H1 (cell line): ENCODE measurements around the gene FARSB. TPM values are rescaled to one million over a fixed set of nuclear protein-coding genes. Genes with fewer than 3 reads are reported as not detected.

Experiments
- CTCF ChIA-PET: fragments of 300-600 bp; sonication (Branson Sonifier 250); formaldehyde crosslinking; loops from one replicate; lab custom pipeline; 2021; ENCODE audit not compliant: partially characterized antibody; lab: Charles Lee
- POLR2A ChIA-PET: fragments of 300-600 bp; sonication (Branson Sonifier 250); formaldehyde crosslinking; loops from one replicate; lab custom pipeline; 2021; ENCODE audit warnings: inconsistent platforms; ENCODE audit not compliant: partially characterized antibody; lab: Charles Lee
- DNase-seq, 2 experiments: peaks; one replicate each; pipeline versions ENCODE4 v3.0.0 to v3.0.0-alpha.2; 2010 to 2022; ENCODE audit warnings: low spot score in 2 of 2, low read depth in 1 of 2, mixed read lengths in 1 of 2
- FAIRE-seq: peaks from 2 replicates; lab custom pipeline; 2011; peaks lifted over from hg19 to GRCh38; lab: Jason Lieb, UNC
- H2AFZ ChIP-seq: 2 replicates; pipeline ENCODE4 v1.8.1; 2012; ENCODE audit warnings: low read length, inconsistent platforms
- H2AK5ac ChIP-seq: 2 replicates; pipeline ENCODE4 v1.6.1; 2013; ENCODE audit warnings: low read depth, low read length
- H2BK120ac ChIP-seq: replicated peaks from 2 replicates; pipeline ENCODE3; 2013; ENCODE audit warnings: low read depth, low read length, inconsistent platforms
- H2BK12ac ChIP-seq: 2 replicates; pipeline ENCODE4 v1.6.1; 2013; ENCODE audit warnings: low read depth, low read length
- H2BK15ac ChIP-seq: 2 replicates; pipeline ENCODE4 v1.6.1; 2013; ENCODE audit warnings: low read length
- H2BK20ac ChIP-seq: 2 replicates; pipeline ENCODE4 v1.6.1; 2013; ENCODE audit warnings: low read length
- H2BK5ac ChIP-seq: 2 replicates; pipeline ENCODE4 v1.6.1; 2013; ENCODE audit warnings: low read depth, low read length
- H3K14ac ChIP-seq: 2 replicates; pipeline ENCODE4 v1.6.1; 2013; ENCODE audit warnings: inconsistent platforms; ENCODE audit not compliant: insufficient read length
- H3K18ac ChIP-seq: 2 replicates; pipeline ENCODE4 v1.6.1; 2013; ENCODE audit warnings: low read length; ENCODE audit errors: extremely low read depth
- H3K23ac ChIP-seq: 2 replicates; pipeline ENCODE4 v1.6.1; 2013; ENCODE audit warnings: inconsistent platforms; ENCODE audit not compliant: insufficient read length
- H3K23me2 ChIP-seq: 2 replicates; pipeline ENCODE4 v1.6.1; 2013; ENCODE audit warnings: low read depth, low read length
- H3K27ac ChIP-seq: 2 replicates; pipeline ENCODE4 v1.6.1; 2011; ENCODE audit warnings: low read depth, low read length, inconsistent platforms
- H3K27me3 ChIP-seq, 4 experiments: replicated peaks in 1 of 4; 1 replicate in 1 of 4; 2 replicates in 3 of 4; pipeline versions ENCODE4 v1.6.1 to v1.8.1; 2011 to 2013; ENCODE audit warnings: low read length in 3 of 4, mild to moderate bottlenecking in 3 of 4, inconsistent platforms in 2 of 4, mixed read lengths in 2 of 4, moderate library complexity in 1 of 4; ENCODE audit not compliant: control insufficient read depth in 3 of 4, insufficient read depth in 3 of 4; ENCODE audit errors: extremely low read depth in 1 of 4
- H3K36me3 ChIP-seq, 4 experiments: 2 replicates each; pipeline versions ENCODE4 v1.6.1 to v1.8.1; 2011 to 2013; ENCODE audit warnings: mild to moderate bottlenecking in 4 of 4, low read length in 3 of 4, moderate library complexity in 2 of 4, control low read depth in 1 of 4, inconsistent platforms in 1 of 4; ENCODE audit not compliant: insufficient read depth in 4 of 4, control insufficient read depth in 2 of 4
- H3K4ac ChIP-seq: replicated peaks from 2 replicates; pipeline ENCODE3; 2013; ENCODE audit warnings: low read length, low read depth, mixed read lengths, inconsistent platforms; ENCODE audit not compliant: insufficient read length
- H3K4me1 ChIP-seq, 4 experiments: replicated peaks in 1 of 4; 1 replicate in 1 of 4; 2 replicates in 3 of 4; pipeline versions ENCODE4 v1.6.1 to v1.8.1; 2011 to 2013; ENCODE audit warnings: low read length in 3 of 4, inconsistent platforms in 2 of 4, mixed read lengths in 1 of 4; ENCODE audit not compliant: insufficient read depth in 4 of 4, control insufficient read depth in 3 of 4
- H3K4me2 ChIP-seq, 2 experiments: 2 replicates each; pipeline versions ENCODE4 v1.6.1 to v1.8.1; 2011 to 2013; ENCODE audit warnings: low read depth in 2 of 2, low read length in 2 of 2, control low read depth in 1 of 2, inconsistent platforms in 1 of 2, mild to moderate bottlenecking in 1 of 2; ENCODE audit not compliant: insufficient read depth in 1 of 2
- H3K4me3 ChIP-seq, 4 experiments: fragments of 200-600, 300-600 bp in 1 of 4; sonication (generic), shearing (Covaris generic), sonication (Bioruptor Twin) in 1 of 4; 2 replicates each; pipeline versions ENCODE4 v1.5.1 to v1.8.1; 2011 to 2016; ENCODE audit warnings: low read length in 4 of 4, low read depth in 3 of 4, control low read depth in 2 of 4, inconsistent platforms in 2 of 4, mild to moderate bottlenecking in 2 of 4, mixed read lengths in 1 of 4, moderate library complexity in 1 of 4; ENCODE audit not compliant: insufficient read depth in 2 of 4; ENCODE audit errors: extremely low read depth in 1 of 4
- H3K56ac ChIP-seq: replicated peaks from 2 replicates; pipeline ENCODE3; 2013; ENCODE audit warnings: low read depth, mild to moderate bottlenecking, mixed read lengths, low read length, inconsistent platforms; ENCODE audit not compliant: insufficient read length
- H3K79me1 ChIP-seq: 2 replicates; pipeline ENCODE4 v1.6.1; 2013; ENCODE audit warnings: low read depth, low read length, control low read depth
- H3K79me2 ChIP-seq, 2 experiments: 2 replicates each; pipeline versions ENCODE4 v1.6.1 to v1.8.1; 2012 to 2013; ENCODE audit warnings: low read length in 2 of 2, mild to moderate bottlenecking in 2 of 2, inconsistent platforms in 1 of 2; ENCODE audit not compliant: insufficient read depth in 2 of 2, control insufficient read depth in 1 of 2
- H3K9ac ChIP-seq, 4 experiments: replicated peaks in 1 of 4; 1 replicate in 1 of 4; 2 replicates in 3 of 4; pipeline versions ENCODE4 v1.6.1 to v1.8.1; 2011 to 2013; ENCODE audit warnings: low read depth in 3 of 4, low read length in 3 of 4, control low read depth in 2 of 4, mild to moderate bottlenecking in 2 of 4, moderate library complexity in 2 of 4, inconsistent platforms in 1 of 4; ENCODE audit errors: extremely low read depth in 1 of 4
- H3K9me3 ChIP-seq, 2 experiments: 2 replicates each; pipeline versions ENCODE4 v1.6.1 to v1.8.1; 2012 to 2013; ENCODE audit warnings: mild to moderate bottlenecking in 2 of 2, moderate library complexity in 2 of 2, control low read depth in 1 of 2, inconsistent platforms in 1 of 2, low read depth in 1 of 2, low read length in 1 of 2, mixed read lengths in 1 of 2; ENCODE audit not compliant: insufficient read depth in 2 of 2
- H4K20me1 ChIP-seq, 2 experiments: replicated peaks in 1 of 2; 2 replicates each; pipeline versions ENCODE3 to v1.8.1; 2011 to 2013; ENCODE audit warnings: inconsistent platforms in 2 of 2, low read length in 2 of 2, mild to moderate bottlenecking in 1 of 2; ENCODE audit not compliant: insufficient read depth in 2 of 2, control insufficient read depth in 1 of 2
- H4K5ac ChIP-seq: 2 replicates; pipeline ENCODE4 v1.6.1; 2013; ENCODE audit warnings: low read length, low read depth, mixed read lengths, inconsistent platforms; ENCODE audit not compliant: insufficient read length
- H4K8ac ChIP-seq: 2 replicates; pipeline ENCODE4 v1.8.0; 2013; ENCODE audit warnings: mild to moderate bottlenecking, moderate library complexity, low read length, inconsistent platforms; ENCODE audit not compliant: insufficient read depth; ENCODE audit errors: extremely low read depth
- H4K91ac ChIP-seq: replicated peaks from 2 replicates; pipeline ENCODE3; 2013; ENCODE audit warnings: low read length, mixed read lengths, inconsistent platforms; ENCODE audit not compliant: insufficient read length
- ATF3 ChIP-seq: IDR thresholded peaks from 2 replicates; pipeline ENCODE4 v1.6.1; 2011; ENCODE audit warnings: low read depth, mild to moderate bottlenecking, low read length; ENCODE audit not compliant: insufficient read depth
- CBX5 ChIP-seq: fragments of 300-800, 300-1000 bp; sonication (generic); IDR thresholded peaks from 2 replicates; pipeline ENCODE4 v1.7.1; 2016; ENCODE audit warnings: antibody characterized with exemption, low read length, low read depth
- CHD1 ChIP-seq: IDR thresholded peaks from 2 replicates; pipeline ENCODE4 v1.6.1; 2012; ENCODE audit warnings: low read depth, low read length, improper control_type of control experiment
- EP300 ChIP-seq, 2 experiments: IDR thresholded peaks; 1 replicate in 1 of 2; 2 replicates in 1 of 2; pipeline ENCODE4 v1.6.1; 2011 to 2012; ENCODE audit warnings: low read depth in 2 of 2, low read length in 2 of 2, mild to moderate bottlenecking in 2 of 2, borderline replicate concordance in 1 of 2, inconsistent platforms in 1 of 2, moderate library complexity in 1 of 2
- GABPA ChIP-seq: IDR thresholded peaks from 2 replicates; pipeline ENCODE4 v1.6.1; 2011; ENCODE audit warnings: mild to moderate bottlenecking, low read length, moderate library complexity, borderline replicate concordance; ENCODE audit not compliant: insufficient read depth
- JUN ChIP-seq: IDR thresholded peaks from 2 replicates; pipeline ENCODE4 v1.6.1; 2011; ENCODE audit warnings: low read depth, mild to moderate bottlenecking, improper control_type of control experiment, low read length
- JUND ChIP-seq: IDR thresholded peaks from 2 replicates; pipeline ENCODE4 v1.6.1; 2011; ENCODE audit warnings: mild to moderate bottlenecking, improper control_type of control experiment, low read length
- MAX ChIP-seq: IDR thresholded peaks from 2 replicates; pipeline ENCODE4 v1.6.1; 2012; ENCODE audit warnings: inconsistent platforms
- POU5F1 ChIP-seq: IDR thresholded peaks from 2 replicates; pipeline ENCODE4 v1.6.1; 2011; ENCODE audit warnings: low read depth, mild to moderate bottlenecking, low read length, moderate library complexity
- RXRA ChIP-seq: IDR thresholded peaks from 2 replicates; pipeline ENCODE4 v1.6.1; 2011; ENCODE audit warnings: low read depth, mild to moderate bottlenecking, low read length, moderate library complexity; ENCODE audit not compliant: insufficient read depth
- SP1 ChIP-seq: IDR thresholded peaks from 2 replicates; pipeline ENCODE4 v1.6.1; 2011; ENCODE audit warnings: low read depth, low read length
- YY1 ChIP-seq: IDR thresholded peaks from 2 replicates; pipeline ENCODE4 v1.6.1; 2011; ENCODE audit warnings: low read depth, mild to moderate bottlenecking, low read length
- ZNF274 ChIP-seq: IDR thresholded peaks from 2 replicates; pipeline ENCODE4 v1.7.0; 2012; ENCODE audit warnings: low read length, borderline replicate concordance; ENCODE audit errors: extremely low read depth
- WGBS, 2 experiments: shearing (Covaris generic) in 1 of 2; methylation state at CpG; one replicate each; pipeline versions ENCODE4 v1.1.6 to v1.1.7; 2013 to 2015; ENCODE audit warnings: low lambda C conversion rate in 2 of 2, mixed read lengths in 2 of 2, inconsistent platforms in 1 of 2, low coverage in 1 of 2, missing lambda C conversion rate in 1 of 2; ENCODE audit not compliant: insufficient replicate concordance in 2 of 2, insufficient coverage in 1 of 2, insufficient read length in 1 of 2; ENCODE audit errors: extremely low coverage in 1 of 2, missing lambda C conversion rate in 1 of 2; 5-methylcytosine and 5-hydroxymethylcytosine counted together
- polyA plus RNA-seq, 7 experiments: library from polyadenylated mRNA; depleted of rRNA in 3 of 7; stranded (reverse) in 5 of 7; unstranded in 2 of 7; fragments of >200 nt in 5 of 7; fragments of 200-250 nt in 2 of 7; gene quantifications; 1 replicate in 5 of 7; 2 replicates in 1 of 7; 4 replicates in 1 of 7; pipeline versions ENCODE4 v1.2.1 to v1.2.3, GENCODE V29; 2011 to 2013; ENCODE audit warnings: missing spikeins in 2 of 7, mixed read lengths in 2 of 7
- total RNA-seq: library from RNA; stranded (reverse); fragmentation: NEBNext Ultra II Directional; extraction: Animal tissue kit (Norgen Biotek cat#: 25700); gene quantifications from 2 replicates; pipeline ENCODE4 v1.2.1, GENCODE V29; 2021

Gene FARSB
- total and polyA plus RNA-seq, 2 of the 8 experiments (the other 6 are each of a cell fraction or from before 2014, with no cell fraction given): 21.0 to 37.9 TPM

DNA sequence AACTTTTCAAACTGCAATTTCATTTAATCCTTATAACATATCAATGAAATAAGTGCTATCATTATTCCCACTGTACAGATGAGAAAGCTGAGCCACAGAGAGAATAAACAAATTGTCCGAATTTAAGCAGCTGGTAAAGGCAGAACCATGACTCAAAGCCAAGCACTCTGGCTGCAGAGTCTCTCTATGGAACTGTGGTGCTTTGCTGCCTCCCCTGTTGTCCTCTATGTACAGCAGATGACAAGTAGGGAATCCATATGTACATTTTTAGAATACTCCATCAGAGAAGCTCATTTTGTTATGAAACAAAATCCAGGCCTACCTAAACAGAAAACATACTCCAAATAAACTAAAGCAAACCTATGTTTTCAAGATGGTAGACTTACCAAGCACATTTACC is 45.1 kb downstream of the FARSB start:
- POLR2A ChIA-PET: no interaction called here
- H3K79me2 ChIP-seq: no peaks in the 10 kb centered on the region
- TF ChIP-seq SP1 (no peak), JUND (no peak), MAX (no peak), JUN (no peak), CHD1 (no peak), RXRA (no peak), ATF3 (no peak), CBX5 (no peak), YY1 (no peak), GABPA (no peak), EP300 (IDR thresholded peaks at IDR 0.05; ENCODE audit: borderline replicate concordance in 1 of 2, low read depth in 2 of 2, low read length in 2 of 2) (no peak), ZNF274 (no peak), POU5F1 (no peak)

More for the DNA sequence above, 45.1 kb downstream of the FARSB start:
- H3K4ac ChIP-seq: no peak overlapping the region
- no peak overlapping the region for H3K4me2 ChIP-seq
- H3K56ac ChIP-seq: no peak overlapping the region
- no peak overlapping the region for H2BK5ac ChIP-seq
- H4K91ac ChIP-seq: no peak overlapping the region
- H2BK20ac ChIP-seq: no peak overlapping the region
- H3K4me1 ChIP-seq: no peaks in the 10 kb centered on the region; a peak in 2 of 7 replicates
- no peak overlapping the region for H3K4me3 ChIP-seq
- DNase-seq (no peak), FAIRE-seq (no peak)
- H4K5ac ChIP-seq: no peak overlapping the region
- no peak overlapping the region for H2BK12ac ChIP-seq
- no peak overlapping the region for H2AK5ac ChIP-seq
- no peak overlapping the region for H3K9ac ChIP-seq
- no peak overlapping the region for H4K8ac ChIP-seq
- H2BK15ac ChIP-seq: no peak overlapping the region
- no peak overlapping the region for H3K18ac ChIP-seq
- no peaks in the 10 kb centered on the region for H3K23me2 ChIP-seq
- H3K79me1 ChIP-seq: no peaks in the 10 kb centered on the region
- peaks cover 0 to 21% (median 15%) of the 10 kb centered on the region in 4 experiments; a peak in 6 of 8 replicates for H3K36me3 ChIP-seq
- no peak overlapping the region for H3K23ac ChIP-seq
- H4K20me1 ChIP-seq: peaks cover 0 to 2% of the 10 kb centered on the region in 2 experiments
- H2AFZ ChIP-seq: no peak overlapping the region
- no peak overlapping the region for H3K27ac ChIP-seq
- no peak overlapping the region for H2BK120ac ChIP-seq
- CTCF ChIA-PET: interaction anchor here (0.6 to 3.1 kb wide), 6 partner anchors 14 to 558 kb away, joined by 3 to 10 read pairs (median 3); no protein-coding TSS in a partner anchor
- no peak overlapping the region for H3K14ac ChIP-seq
- no peaks in the 10 kb centered on the region for H3K9me3 ChIP-seq
- 80% methylated on average over 1 of the region's 1 CpG; no CpG with 5 or more reads in 1 of the 2 experiments for WGBS, 2 experiments
- H3K27me3 ChIP-seq: no peaks in the 10 kb centered on the region
